Keratinocyte (primary cell): Measurements from ENCODE around the gene EIF3L.

Source experiments
- CTCF ChIP-seq, 3 experiments: IDR thresholded peaks in 1 of 3; conservative IDR thresholded peaks in 1 of 3; optimal IDR thresholded peaks in 1 of 3; 2 replicates in 2 of 3; 3 replicates in 1 of 3; pipeline versions ENCODE3 to v1.5.1; 2011; ENCODE audit warnings: low read length in 3 of 3, mild to moderate bottlenecking in 3 of 3, moderate library complexity in 2 of 3, control low read depth in 1 of 3, inconsistent platforms in 1 of 3; ENCODE audit not compliant: insufficient read depth in 2 of 3; ENCODE audit errors: extremely low read depth in 1 of 3
- EZH2 ChIP-seq: IDR thresholded peaks from one replicate; pipeline ENCODE4 v1.6.1; 2012; ENCODE audit warnings: inconsistent platforms, mild to moderate bottlenecking, low read length, moderate library complexity

GRCh38 chr22:37906364-37907008 is 57.3 kb downstream of the EIF3L start:
- TF ChIP-seq CTCF (optimal IDR thresholded peaks at IDR 0.05 in 1 of 3, IDR thresholded peaks at IDR 0.05 in 1 of 3, conservative IDR thresholded peaks at IDR 0.05 in 1 of 3; ENCODE audit: extremely low read depth in 1 of 3, insufficient read depth in 2 of 3, low read length in 3 of 3) (no peak), EZH2 (no peak)
